Measurements from ENCODE around the gene POLR3A.

POLR3A gene

DNA sequence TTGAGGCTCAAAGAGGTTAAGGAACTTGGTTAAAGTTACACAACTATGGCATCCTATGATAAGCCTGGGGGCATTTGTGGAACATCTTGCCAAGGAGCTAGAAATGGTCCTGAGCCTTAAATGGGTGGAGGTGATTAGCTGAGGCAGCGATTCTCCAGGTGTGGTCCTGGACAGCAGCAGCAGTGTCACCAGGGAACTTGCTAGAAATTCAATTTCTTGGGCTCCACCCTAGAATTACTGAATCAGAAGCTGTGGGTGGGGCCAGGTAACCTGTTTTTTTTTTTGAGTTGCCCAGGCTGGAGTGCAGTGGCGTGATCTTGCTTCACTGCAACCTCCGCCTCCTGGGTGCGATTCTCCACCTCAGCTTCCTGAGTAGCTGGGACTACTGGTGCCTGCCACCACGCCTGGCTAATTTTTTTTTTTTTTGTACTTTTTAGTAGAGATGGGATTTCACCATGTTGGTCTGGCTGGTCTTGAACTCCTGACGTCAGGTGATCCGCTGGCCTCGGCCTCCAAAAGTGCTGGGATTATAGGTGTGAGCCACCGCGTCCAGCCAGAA, 17.5 kb upstream of the POLR3A start:
- no peak for DNase-seq (ENCODE audit: low read depth)

DNA sequence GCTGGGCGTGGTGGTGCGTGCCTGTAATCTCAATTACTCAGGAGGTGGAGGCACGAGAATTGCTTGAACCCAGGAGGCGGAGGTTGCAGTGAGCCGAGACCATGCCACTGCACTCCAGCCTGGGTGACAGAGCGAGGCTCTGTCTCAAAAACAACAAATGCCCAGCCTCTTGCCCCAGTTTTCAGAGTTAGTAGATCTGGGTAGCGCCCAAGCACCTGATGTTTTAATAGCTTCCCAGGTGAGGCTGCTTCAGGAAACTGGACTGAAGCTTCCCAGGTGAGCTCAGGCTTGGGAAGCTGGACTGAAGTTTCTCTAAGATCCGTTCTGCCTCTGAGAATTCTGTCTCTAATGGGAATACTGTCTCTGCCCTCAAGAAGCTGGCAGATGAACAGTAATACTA, 16.5 kb upstream of the POLR3A start:
- DNase-seq (ENCODE audit: low read depth), result no peak

DNA sequence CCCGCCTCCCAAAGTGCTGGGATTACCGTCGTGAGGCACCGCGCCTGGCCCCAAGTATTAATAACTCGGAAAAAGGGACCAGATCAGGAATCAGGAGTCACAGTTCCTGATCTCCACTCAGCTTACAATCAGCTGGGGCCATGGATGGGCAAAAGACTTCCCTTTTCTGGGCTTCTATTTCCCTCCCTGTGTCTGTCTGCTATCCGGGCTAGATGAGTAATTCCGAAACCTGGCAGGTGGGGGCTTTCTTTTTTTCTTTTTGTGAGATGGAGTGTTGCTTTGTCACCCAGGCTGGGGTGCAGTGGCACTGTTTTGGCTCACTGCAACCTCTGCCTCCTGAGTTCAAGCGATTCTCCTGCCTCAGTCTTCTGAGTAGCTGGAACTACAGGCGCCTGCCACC, 15.9 kb upstream of the POLR3A start:
- DNase-seq (ENCODE audit: low read depth), result no peak

DNA sequence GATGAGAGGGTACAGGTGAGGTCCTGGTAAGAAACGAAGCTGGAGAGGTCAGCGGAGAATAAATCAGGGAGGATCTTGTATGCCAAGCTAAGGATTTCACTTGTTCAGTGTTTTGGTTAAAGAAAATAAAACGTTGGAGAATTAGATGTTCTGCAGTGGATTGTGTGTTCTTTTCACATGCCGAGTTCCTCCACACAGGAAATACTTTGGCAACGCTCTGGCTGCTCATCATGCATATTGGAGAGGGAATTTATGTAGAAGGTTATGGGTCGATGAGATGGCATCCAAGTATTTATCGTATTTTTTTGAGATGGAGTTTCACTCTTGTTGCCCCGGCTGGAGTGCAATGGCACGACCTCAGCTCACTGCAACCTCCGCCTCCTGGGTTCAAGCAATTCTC, 15.4 kb upstream of the POLR3A start:
- DNase-seq (ENCODE audit: low read depth), result no peak

DNA sequence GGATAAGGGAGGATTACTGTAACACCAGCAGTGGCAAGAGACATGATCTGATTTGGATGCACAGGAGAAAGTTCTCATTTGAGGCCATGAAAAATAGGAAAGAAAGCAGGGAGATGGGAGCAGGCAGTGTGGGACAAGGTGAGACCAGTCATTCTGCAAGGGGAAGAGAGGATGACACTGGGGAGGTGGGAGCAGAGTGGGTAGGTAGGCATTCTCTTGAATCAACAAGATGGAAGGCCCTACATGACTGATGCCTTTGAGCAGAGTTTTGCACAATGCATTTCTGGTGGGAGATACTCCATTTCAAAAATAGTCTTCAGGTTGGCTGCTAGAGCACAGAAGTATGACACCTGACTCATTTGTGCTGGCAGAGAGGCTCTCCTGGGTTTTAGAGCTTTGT, 14.9 kb upstream of the POLR3A start:
- DNase-seq (ENCODE audit: low read depth), result no peak

DNA sequence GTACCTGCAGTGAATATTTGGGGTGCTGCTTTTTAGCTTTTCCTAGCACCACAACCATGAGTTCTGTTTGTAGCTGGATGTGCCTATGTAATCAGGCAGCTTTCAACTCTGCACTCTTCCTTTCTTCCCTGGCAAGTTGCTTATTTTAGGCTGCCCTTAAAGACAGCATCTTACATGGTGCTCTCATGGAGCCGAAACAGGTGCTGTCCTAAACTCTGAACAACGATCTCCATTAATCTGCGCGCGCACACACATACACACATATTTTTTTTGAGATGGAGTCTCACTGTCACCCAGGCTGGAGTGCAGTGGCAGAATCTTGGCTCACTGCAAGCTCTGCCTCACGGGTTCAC, 13.4 kb upstream of the POLR3A start:
- no peak for DNase-seq (ENCODE audit: low read depth)

DNA sequence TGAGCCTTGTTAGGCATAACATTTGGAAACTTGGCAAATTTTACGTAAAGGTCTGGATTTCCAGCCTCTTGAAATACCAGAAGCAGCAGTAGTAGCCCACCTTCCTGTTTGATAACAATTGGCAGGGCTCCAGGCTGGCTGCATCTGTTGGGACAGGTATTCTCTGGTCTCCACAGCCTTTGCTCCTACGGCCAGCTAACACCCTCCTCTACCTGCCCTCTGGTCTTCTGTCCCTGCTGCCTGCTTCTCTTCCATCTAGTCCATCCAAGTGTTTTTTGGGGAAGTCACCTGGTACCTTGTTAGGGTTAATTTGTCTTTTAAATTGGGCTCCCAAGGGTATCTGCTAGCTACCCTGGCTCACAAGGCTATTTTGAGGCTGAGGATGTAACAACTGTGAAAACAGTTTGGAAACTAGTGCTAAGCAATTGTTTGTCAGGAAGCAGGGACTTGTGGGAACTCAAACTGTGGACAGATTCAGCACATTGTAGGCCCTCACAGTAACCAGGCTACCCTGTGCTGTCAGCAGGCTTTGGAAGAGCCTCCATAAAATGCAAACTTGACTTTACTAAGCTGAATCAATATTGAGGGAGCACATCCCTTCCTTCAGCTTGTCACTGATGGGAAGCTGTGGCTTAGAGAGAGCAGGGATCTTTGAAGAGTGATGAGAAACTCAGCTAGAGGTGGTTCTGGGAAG, 12.9 kb upstream of the POLR3A start:
- no peak for DNase-seq (ENCODE audit: low read depth)

DNA sequence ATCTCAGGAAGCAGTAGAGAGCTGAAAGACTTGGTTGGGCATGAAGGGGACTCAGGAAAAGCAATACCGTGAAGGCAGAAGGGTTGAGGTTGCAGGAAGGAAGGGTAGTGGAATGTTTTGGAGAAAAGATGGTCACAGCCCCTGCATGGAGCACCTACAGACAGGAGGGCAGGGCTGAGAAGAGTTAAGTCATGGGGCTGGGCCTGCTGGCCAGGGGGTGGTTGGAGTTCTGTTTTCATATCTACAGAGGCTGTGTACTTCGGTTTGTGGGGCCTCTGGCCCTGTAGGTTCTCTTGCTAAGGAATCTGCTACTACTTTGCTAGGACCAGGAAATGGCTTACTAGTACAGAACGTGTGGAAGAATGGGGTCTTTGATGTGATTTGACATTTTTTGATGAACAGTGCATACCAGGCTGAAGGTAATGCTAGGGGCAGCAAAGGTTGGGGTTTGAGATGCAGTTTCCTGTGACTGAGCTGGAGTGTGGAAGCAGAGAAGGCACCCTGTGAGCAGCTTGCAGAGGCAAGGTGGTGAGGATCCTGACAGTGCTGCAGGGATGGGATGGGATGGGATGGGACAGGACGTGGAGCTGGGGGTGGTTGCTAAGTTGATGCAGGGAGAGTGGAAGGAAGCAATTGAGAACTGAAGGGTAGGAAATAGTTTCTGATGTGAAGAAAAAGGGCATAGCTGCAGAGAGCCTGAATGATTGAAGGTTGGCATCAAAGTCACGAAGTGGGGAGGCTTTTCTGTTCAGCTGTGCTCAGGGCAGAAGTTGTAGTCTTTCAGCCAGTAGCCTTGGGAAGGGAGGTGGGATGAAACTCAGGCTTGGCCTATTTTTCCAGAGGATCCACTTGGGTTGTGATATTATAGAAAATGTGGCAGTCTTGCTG, 12.1 kb upstream of the POLR3A start:
- DNase-seq (ENCODE audit: low read depth), result no peak

DNA sequence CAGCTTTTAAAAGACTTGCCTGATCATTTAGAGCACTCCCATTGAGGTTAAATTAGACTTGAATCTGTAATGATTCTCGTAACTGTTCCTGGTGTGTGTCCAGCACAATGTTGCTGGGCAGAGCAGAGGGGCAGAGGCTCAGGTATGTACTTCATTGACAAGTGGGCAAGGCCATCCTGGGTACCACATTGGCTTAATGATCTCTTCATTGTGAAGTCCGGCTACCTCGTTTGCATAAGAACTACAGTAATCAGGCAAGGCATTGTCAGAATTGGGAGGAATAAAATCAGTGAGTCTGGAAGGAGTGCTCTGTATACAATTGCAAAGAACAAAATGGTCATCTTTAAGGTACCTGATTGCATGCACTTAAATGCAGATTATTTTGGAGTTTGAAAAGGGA, 10.4 kb upstream of the POLR3A start:
- DNase-seq (ENCODE audit: low read depth), result no peak

DNA sequence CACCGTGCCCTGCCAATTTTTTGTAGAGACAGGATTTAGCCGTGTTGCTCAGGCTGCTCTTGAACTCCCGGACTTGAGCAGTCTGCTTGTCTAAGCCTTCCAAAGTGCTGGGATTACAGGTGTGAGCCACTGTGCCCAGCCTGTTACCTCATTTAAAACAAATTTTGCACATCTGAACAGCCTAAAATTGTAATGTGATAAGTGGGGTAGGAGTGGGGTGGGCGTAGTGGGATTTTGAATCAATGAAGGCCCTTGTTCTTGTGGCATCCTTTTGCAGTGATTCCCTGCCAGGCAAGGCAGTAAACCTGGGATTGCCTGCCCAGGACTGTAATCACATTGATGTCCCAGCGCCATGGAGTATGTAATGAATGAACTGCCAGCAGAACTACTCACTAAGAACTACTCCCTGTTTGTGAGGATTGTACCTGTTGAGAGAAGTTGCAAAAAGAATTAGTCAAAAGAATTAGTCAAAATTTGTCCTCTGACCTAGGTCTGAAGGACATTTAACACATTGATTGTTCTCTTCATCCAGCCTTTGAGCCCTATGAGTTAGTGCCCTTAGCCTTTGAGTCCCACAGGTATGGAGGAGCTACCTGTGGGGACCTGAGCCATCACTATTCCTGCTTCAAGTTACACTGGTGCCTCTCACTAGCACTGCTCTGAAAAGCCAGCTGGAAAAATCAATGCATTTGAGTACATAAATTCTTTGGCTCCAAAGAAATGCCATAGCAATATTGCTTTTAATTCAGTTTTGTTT, 9.7 kb upstream of the POLR3A start:
- DNase-seq (ENCODE audit: low read depth), result no peak

DNA sequence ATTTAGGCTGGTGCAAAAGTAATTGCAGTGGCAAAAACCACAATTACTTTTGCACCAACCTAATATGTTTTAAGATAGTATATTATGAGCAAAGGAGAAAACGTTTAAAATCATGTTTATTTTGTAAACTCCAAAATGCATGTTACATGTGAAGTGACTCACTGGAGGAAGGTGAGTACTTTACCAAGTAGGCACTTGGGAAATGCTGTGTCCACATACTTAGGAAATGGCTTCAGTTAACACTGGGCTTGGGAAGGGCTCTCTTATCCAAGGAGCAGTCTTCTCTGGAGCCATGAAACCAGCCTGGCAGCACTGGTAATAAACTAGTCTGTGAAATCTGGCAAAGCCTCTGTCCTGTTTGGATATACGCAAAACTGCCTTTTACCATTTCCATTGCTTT, 8.8 kb upstream of the POLR3A start:
- DNase-seq (ENCODE audit: low read depth), result no peak

DNA sequence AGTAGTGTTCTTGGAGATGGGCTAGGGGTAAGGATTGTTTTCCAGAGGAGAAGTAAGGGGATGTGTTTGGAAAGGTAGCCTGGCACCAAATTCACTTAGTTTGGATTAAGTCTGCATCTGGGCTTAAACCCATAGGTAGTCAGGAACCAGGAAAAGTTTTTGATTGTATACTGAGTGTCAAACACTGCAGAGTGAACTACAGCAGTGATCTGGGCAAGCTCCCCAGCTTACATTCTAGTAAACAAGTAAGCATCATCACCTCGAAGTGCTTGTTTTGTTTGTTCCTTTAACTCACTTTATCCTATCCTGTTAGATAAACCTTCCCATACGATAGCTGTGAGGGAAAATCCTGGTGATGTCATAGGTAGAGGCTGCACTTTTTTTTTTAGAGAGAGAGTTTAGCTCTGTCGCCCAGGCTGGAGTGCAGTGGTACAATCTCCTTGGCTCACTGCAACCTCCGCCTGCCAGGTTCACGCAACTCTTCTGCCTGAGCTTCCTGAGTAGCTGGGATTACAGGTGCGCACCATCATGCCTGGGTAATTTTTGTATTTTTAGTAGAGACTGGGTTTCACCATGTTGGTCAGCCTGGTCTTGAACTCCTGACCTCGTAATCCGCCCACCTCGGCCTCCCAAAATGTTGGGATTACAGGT, 6.7 kb upstream of the POLR3A start:
- DNase-seq (ENCODE audit: low read depth), result no peak

DNA sequence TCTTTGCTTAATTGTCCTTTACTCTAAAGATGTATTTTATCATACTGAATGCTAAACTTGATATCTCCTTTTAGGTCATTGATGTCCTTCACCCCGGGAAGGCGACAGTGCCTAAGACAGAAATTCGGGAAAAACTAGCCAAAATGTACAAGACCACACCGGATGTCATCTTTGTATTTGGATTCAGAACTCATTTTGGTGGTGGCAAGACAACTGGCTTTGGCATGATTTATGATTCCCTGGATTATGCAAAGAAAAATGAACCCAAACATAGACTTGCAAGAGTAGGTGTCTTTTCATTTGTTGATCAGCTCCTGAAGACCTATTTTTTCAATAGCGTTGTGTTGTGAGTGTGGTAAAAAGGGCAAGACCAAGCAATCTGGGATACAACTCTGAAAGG, 6.1 kb upstream of the POLR3A start:
- DNase-seq (ENCODE audit: low read depth), result no peak

DNA sequence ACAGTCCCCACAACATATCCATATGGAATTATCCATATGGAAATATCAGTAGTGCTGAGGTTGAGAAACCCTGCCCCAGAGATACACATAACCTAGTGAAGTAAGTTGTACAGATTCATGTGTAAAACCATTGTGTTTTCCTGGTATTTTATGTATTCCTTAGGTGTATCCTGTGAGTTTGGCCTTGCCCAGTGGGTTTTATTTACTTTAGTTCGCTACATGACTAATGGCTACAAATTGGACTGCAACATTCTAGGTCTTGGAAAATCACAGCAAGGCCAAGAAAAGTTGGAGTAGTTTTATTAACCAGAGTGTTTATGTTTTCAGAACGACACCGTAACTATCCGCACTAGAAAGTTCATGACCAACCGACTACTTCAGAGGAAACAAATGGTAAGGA, 5.7 kb upstream of the POLR3A start:
- DNase-seq (ENCODE audit: low read depth), result no peak

DNA sequence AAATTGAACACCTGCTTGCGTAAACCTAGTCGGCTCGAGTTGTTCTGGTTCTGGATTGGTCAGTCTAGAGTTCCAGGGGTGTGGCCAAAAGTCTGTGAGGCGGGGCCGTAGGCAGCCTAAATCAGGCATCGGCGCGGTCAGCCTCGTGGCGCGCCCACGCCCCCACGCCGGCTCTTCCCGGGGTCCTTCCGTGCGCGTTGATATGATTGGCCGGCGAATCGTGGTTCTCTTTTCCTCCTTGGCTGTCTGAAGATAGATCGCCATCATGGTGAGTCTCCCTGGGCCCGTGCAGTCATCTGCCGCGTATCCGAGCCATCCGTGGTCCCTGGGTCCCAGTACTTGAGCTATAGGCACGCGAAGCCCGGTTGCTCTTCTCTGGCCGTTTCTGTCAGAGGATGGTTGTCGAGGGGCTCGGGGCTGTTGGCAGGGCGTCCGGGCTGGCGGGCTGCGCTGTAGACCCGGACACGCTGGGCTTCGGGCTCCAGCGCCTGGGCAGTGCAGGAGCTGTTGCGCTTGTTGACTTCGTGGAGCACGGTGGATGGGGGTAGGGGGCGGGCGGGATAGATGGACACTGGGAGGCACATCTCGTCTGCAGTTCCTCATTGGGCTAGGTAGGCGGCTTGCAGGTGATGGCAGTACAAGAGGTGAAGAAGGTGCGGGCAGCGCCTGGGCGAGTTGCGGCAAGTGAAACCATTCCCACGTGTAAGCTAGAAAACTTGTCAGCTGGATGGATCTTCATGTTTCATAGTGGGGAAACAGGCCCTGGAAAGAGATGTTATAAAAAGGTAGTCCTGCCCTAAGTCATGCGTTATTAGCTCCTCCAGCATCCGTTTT, 4.5 kb upstream of the POLR3A start, which contains the start of gene RPS24:
Gene RPS24, plus strand, starts transcription at position 227 of the 834 bp plus-strand sequence. Its CDS starts 39 bp downstream, at position 266.
- DNase-seq (ENCODE audit: low read depth), result peak; percentile 76

DNA sequence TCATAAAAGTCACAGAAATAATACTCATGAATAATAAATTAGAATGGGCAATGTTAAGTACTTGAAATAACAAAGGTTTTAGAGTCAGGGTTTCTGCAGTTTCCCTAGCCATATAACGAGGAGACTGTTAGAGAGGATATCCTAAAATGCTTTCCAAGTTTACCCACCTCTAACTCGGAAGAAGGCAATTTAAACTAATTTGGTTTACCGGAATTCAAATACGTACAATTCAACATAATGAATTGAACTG, 4.0 kb upstream of the POLR3A start:
- DNase-seq (ENCODE audit: low read depth), result no peak

DNA sequence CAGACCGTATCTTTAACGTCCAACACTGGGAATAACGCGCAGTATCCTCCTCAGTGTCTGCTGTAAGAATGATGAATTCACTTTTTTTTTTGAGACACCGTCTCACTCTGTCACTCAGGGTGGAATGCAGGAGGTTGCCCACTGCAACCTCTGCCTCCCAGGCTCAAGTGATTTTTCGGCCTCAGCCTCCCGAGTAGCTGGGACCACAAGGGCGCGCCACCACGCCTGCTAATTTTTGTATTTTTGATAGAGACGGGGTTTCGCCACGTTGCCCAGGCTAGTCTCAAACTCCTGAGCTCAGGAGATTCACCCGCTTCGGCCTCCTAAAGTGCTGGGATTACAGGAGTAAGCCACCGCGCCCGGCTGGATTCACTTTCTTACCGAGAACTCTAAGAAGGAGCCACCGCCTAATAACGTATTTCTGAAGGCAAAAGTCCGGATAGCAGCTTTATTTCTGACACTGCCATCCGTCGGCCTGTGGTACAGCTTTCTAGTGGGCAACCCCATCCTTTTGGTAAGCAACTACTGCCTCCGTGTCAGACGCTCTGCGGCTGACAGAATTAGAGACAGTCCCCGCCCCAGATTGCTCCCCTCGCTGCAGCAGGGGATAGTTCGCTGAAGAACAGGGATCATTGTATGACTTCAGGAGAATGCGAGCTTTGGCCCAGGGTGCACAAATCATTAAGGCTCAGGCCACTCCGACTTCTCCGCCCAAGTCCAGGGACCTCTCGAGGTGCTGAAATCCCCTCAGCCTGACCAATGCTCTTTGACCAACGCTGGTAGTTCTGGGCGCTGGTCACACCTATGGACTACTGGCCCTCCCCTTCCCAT, 662 bp downstream of the POLR3A start:
- DNase-seq (ENCODE audit: low read depth), result no peak

DNA sequence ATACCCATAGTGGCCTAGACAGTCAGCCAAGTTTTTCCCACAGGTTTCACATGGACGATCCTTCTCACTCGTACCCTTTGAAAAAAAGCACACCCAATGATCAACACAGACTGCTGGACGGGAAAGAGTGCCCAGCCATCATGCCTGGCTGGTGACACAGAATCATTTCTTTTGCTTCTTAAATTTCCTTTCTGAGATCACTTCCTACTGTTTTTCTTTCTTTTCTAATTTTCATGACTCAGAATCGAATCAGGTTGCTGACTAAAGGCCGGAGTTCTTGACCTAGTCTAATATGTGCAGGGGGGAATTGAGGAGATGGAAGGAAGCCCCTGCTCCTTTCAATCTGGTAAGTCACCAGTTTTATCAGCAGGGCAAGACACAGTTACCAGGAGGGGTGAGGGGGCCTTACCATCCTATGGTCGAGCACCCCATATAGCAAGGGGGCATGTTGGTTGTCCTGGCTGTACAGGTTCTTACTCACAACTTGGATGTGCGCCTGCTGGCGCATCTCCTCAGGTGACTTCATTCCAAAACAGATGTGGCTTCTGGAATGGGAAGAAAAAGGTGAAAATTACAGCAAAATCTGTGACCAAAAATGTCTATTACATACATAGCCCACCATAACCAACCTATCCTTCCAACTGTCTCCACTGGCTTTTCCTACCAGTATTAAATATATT, 3.5 kb downstream of the POLR3A start:
- no peak for DNase-seq (ENCODE audit: low read depth)

DNA sequence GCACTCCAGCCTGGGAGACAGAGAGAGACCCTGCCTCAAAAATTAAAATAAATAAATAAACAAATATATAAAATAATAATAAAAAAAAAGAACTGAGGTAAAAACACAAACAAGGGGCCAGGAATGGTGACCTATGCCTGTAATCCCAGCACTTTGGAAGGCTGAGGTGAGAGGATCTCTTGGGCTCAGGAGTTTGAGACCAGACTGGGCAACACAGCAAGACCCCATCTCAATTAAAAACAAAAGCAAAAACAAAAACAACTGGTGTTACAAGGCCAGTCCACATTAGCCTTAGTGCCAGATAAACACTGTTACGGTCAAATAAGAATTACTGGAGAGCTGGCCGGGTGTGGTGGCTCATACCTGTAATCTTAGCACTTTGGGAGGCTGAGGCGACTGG, 5.6 kb downstream of the POLR3A start:
- DNase-seq (ENCODE audit: low read depth), result no peak

DNA sequence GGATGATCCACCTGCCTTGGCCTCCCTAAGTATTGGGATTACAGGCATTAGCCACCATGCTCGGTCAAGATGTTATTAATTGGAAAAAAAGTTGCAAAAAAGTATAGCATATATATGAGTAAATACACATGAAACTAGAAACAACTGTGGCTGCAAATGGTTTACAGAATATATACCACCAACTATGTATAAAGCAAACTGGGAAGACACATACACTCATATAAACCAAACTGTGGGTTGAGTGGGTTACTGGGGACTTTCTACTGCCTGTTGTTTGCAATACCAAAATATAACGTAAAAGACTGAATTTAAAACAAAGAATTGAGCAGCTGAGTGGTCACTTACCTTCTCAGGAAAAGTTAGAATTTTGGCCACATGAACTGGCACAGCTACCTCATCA, 8.1 kb downstream of the POLR3A start:
- no peak for DNase-seq (ENCODE audit: low read depth)
